Upper lobe of left lung (tissue), 4 donors: ENCODE measurements around the gene MXI1.

Experiments used
- CTCF ChIP-seq, 6 experiments: fragments of 450-650 bp in 4 of 6; fragments of 200-600 bp in 2 of 6; sonication (generic) in 2 of 6; IDR thresholded peaks; one replicate each; pipeline ENCODE4 v1.5.1; 2016 to 2019; ENCODE audit warnings: antibody characterized with exemption in 6 of 6
- EP300 ChIP-seq, 4 donors: sonication (generic); formaldehyde crosslinking; IDR thresholded peaks; one replicate each; pipeline ENCODE4 v1.5.1; 2017; ENCODE audit warnings: antibody characterized with exemption in 4 of 4, control low read depth in 2 of 4
- POLR2AphosphoS5 ChIP-seq, 2 donors: sonication (generic); formaldehyde crosslinking; IDR thresholded peaks; one replicate each; pipeline ENCODE4 v1.5.1; 2017; ENCODE audit warnings: antibody characterized with exemption in 2 of 2

GRCh38 chr10:110174201-110174600, 33.2 kb upstream of the MXI1 start:
- TF ChIP-seq CTCF (IDR thresholded peaks at IDR 0.05) (no peak), EP300 (IDR thresholded peaks at IDR 0.05) (no peak), POLR2AphosphoS5 (IDR thresholded peaks at IDR 0.05) (no peak)
